Measurements from ENCODE around the gene SUGCT. TPM values are rescaled to one million over a fixed set of nuclear protein-coding genes. Genes with fewer than 3 reads are reported as not detected.

The SUGCT gene
- total and polyA plus RNA-seq, 9 of the 15 experiments (the other 6 are each of a cell fraction or from before 2014, with no cell fraction given), result 0.58 to 2.5 (median 1.4) TPM

GRCh38 chr7:40475681-40475982, 340.8 kb downstream of the SUGCT start (continued):
- TF ChIP-seq E2F3 (CRISPR knock-in tag; IDR thresholded peaks at IDR 0.05) (no peak), ZNF586 (CRISPR knock-in tag; conservative IDR thresholded peaks at IDR 0.05) (no peak), ZNF23 (CRISPR knock-in tag; IDR thresholded peaks at IDR 0.05) (no peak), USF1 (CRISPR knock-in tag; IDR thresholded peaks at IDR 0.05) (no peak), GABPA (tag; conservative IDR thresholded peaks at IDR 0.05; ENCODE audit: low read depth) (no peak), POLR2H (tag; IDR thresholded peaks at IDR 0.05; ENCODE audit: low read depth) (no peak), ZNF717 (CRISPR knock-in tag; IDR thresholded peaks at IDR 0.05) (no peak)
- TF ChIP-seq, protein P1, sequence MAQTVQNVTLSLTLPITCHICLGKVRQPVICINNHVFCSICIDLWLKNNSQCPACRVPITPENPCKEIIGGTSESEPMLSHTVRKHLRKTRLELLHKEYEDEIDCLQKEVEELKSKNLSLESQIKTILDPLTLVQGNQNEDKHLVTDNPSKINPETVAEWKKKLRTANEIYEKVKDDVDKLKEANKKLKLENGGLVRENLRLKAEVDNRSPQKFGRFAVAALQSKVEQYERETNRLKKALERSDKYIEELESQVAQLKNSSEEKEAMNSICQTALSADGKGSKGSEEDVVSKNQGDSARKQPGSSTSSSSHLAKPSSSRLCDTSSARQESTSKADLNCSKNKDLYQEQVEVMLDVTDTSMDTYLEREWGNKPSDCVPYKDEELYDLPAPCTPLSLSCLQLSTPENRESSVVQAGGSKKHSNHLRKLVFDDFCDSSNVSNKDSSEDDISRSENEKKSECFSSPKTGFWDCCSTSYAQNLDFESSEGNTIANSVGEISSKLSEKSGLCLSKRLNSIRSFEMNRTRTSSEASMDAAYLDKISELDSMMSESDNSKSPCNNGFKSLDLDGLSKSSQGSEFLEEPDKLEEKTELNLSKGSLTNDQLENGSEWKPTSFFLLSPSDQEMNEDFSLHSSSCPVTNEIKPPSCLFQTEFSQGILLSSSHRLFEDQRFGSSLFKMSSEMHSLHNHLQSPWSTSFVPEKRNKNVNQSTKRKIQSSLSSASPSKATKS (CRISPR knock-in tag; IDR thresholded peaks at IDR 0.05), result no peak
- TF ChIP-seq, protein P2, sequence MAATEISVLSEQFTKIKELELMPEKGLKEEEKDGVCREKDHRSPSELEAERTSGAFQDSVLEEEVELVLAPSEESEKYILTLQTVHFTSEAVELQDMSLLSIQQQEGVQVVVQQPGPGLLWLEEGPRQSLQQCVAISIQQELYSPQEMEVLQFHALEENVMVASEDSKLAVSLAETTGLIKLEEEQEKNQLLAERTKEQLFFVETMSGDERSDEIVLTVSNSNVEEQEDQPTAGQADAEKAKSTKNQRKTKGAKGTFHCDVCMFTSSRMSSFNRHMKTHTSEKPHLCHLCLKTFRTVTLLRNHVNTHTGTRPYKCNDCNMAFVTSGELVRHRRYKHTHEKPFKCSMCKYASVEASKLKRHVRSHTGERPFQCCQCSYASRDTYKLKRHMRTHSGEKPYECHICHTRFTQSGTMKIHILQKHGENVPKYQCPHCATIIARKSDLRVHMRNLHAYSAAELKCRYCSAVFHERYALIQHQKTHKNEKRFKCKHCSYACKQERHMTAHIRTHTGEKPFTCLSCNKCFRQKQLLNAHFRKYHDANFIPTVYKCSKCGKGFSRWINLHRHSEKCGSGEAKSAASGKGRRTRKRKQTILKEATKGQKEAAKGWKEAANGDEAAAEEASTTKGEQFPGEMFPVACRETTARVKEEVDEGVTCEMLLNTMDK (IDR thresholded peaks at IDR 0.05; ENCODE audit: borderline replicate concordance, insufficient read depth, low read depth, low read length, poor library complexity, severe bottlenecking), result no peak

All from K562 (cell line).